Osteocyte (in vitro differentiated cells): Measurements from ENCODE around the gene NIT2. TPM values are rescaled to one million over a fixed set of nuclear protein-coding genes. Genes with fewer than 3 reads are reported as not detected.
A peak's percentile ranks its signal among the peaks of the same experiment; 100 is the strongest.

Source experiments
- DNase-seq: peaks from one replicate; pipeline ENCODE4 v3.0.0; 2021; ENCODE audit warnings: mixed read lengths; ENCODE audit not compliant: unreplicated experiment; ENCODE audit errors: extremely low spot score
- H3K27ac Mint-ChIP-seq: one replicate; pipeline ENCODE4 v1.8.0; 2021; ENCODE audit warnings: mild to moderate bottlenecking, mixed read lengths; ENCODE audit not compliant: unreplicated experiment
- H3K27me3 Mint-ChIP-seq: one replicate; pipeline ENCODE4 v1.8.0; 2021; ENCODE audit warnings: mixed read lengths; ENCODE audit not compliant: unreplicated experiment
- H3K36me3 Mint-ChIP-seq: one replicate; pipeline ENCODE4 v1.8.0; 2021; ENCODE audit warnings: mixed read lengths; ENCODE audit not compliant: unreplicated experiment
- H3K4me1 Mint-ChIP-seq: one replicate; pipeline ENCODE4 v1.8.0; 2021; ENCODE audit warnings: mixed read lengths; ENCODE audit not compliant: unreplicated experiment
- H3K4me3 Mint-ChIP-seq: one replicate; pipeline ENCODE4 v1.8.0; 2021; ENCODE audit warnings: mild to moderate bottlenecking, moderate library complexity, mixed read lengths; ENCODE audit not compliant: unreplicated experiment
- H3K9me3 Mint-ChIP-seq: one replicate; pipeline ENCODE4 v1.8.0; 2021; ENCODE audit warnings: mixed read lengths; ENCODE audit not compliant: unreplicated experiment
- total RNA-seq: library from RNA; stranded (reverse); gene quantifications from 2 replicates; pipeline ENCODE4 v1.2.1, GENCODE V29; 2021
- TF ChIP-seq, protein P1 (sequence below): fragments of 200-600 bp; sonication (generic); IDR thresholded peaks from 2 replicates; pipeline ENCODE4 v1.5.0; 2021; ENCODE audit warnings: antibody characterized with exemption, mild to moderate bottlenecking, moderate library complexity

The NIT2 gene
- total RNA-seq, 1 donor from 2014 or later = 46.3 TPM

DNA sequence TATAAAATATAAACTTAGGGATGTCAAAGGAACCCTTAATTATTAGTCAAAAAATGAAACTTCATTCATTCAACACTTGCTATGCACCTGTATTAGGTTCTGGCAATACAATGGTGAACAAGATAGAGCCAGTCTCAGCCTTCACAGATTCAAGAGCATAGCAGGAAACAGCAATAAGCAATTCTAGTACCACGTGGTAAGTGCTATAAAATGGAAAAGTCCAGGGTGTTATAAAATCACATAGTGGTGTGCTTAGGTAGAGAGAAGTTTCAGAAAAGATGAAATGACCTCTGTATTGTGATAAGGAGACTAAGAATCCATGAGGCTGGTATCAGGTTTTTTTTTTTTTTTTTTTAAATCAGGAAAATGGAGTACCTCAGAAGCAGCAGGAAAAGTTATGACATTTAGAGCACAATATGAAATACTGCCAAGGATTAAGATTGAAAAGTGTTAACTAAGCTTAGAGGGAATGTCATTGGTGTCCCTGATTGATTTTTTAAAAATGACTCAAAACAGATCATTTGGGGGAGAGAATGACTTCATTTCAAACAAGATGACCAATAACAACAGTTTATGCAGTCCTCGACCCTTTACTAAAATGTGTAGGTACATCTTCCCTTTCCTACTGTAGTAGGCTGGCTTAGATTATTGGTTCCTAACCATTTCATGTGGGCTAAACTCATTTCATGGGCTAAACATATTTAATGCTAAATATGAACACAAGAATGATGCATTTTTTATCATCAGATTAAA lies 61.3 kb downstream of the NIT2 start:
- TF ChIP-seq, protein P1, sequence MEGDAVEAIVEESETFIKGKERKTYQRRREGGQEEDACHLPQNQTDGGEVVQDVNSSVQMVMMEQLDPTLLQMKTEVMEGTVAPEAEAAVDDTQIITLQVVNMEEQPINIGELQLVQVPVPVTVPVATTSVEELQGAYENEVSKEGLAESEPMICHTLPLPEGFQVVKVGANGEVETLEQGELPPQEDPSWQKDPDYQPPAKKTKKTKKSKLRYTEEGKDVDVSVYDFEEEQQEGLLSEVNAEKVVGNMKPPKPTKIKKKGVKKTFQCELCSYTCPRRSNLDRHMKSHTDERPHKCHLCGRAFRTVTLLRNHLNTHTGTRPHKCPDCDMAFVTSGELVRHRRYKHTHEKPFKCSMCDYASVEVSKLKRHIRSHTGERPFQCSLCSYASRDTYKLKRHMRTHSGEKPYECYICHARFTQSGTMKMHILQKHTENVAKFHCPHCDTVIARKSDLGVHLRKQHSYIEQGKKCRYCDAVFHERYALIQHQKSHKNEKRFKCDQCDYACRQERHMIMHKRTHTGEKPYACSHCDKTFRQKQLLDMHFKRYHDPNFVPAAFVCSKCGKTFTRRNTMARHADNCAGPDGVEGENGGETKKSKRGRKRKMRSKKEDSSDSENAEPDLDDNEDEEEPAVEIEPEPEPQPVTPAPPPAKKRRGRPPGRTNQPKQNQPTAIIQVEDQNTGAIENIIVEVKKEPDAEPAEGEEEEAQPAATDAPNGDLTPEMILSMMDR = no peak
- no peaks in the 10 kb centered on the region for H3K27me3 Mint-ChIP-seq
- no peak overlapping the region for H3K27ac Mint-ChIP-seq
- no peak for DNase-seq
- H3K36me3 Mint-ChIP-seq = no peaks in the 10 kb centered on the region
- H3K4me1 Mint-ChIP-seq = peaks cover 33% of the 10 kb centered on the region
- H3K4me3 Mint-ChIP-seq = no peak overlapping the region
- no peaks in the 10 kb centered on the region for H3K9me3 Mint-ChIP-seq

DNA sequence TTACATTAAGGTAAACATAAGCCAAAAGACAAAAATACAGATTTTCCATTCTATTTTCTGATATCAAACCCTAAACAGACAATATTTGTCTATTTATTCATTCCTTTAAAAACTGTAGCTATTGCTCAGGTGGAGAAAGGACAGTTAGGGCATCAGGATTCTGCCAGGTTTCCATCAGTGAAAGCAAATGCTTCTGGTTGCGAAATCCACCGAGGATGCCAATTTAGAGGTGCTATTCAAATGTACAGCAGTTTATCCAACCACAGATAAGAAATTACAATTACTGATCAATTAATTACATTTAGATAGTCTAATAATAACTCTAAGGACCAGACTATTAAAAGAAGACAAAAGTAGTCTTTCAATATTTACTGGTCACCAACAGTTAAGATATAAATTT lies 62.4 kb downstream of the NIT2 start:
- H3K4me3 Mint-ChIP-seq = no peak overlapping the region
- H3K27me3 Mint-ChIP-seq = no peaks in the 10 kb centered on the region
- TF ChIP-seq, protein P1 = no peak
- no peak for DNase-seq
- H3K36me3 Mint-ChIP-seq = no peaks in the 10 kb centered on the region
- no peak overlapping the region for H3K27ac Mint-ChIP-seq
- no peaks in the 10 kb centered on the region for H3K9me3 Mint-ChIP-seq
- H3K4me1 Mint-ChIP-seq = peaks cover 33% of the 10 kb centered on the region

DNA sequence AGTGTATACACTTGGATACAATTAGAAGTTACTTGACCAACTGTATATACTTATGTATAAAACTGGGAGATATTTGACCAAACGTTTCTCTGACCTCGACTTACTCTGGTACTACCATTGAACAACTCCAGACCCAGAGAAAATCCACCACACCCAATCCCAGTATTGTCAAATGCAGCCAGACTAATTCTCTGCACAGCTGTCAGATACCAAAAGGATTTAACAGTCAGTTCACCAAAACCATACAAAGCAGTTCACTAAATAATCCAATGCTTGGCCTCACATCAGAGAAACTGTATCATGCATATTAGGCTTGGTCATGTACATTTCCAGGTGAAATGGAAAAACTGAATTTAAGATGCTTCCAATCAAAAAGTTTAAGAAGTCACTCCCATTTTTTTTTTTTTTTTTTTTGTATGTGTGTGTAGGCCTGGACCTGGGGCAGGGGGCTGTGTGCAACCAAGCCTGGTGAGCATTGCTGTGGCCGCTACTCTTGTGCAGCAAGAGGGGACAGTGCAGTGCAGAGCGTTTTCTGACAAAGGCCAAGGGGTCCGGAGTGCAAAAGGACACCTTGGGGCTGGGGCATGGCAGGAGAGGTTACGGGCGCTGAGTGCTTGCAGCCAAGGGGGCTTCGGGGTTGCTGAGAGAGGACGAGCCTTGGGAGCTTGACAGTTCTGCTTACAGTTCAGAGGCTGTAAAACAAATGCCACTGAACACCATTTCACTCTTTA lies 64.9 kb downstream of the NIT2 start:
- DNase-seq = no peak
- Mint-ChIP-seq H3K4me1 (peaks cover 54% of the 10 kb centered on the region), H3K4me3 (peak overlapping the region; percentile 98), H3K36me3 (no peaks in the 10 kb centered on the region), H3K27me3 (no peaks in the 10 kb centered on the region), H3K27ac (peak overlapping the region; percentile 87), H3K9me3 (no peaks in the 10 kb centered on the region)
- TF ChIP-seq, protein P1 = no peak

DNA sequence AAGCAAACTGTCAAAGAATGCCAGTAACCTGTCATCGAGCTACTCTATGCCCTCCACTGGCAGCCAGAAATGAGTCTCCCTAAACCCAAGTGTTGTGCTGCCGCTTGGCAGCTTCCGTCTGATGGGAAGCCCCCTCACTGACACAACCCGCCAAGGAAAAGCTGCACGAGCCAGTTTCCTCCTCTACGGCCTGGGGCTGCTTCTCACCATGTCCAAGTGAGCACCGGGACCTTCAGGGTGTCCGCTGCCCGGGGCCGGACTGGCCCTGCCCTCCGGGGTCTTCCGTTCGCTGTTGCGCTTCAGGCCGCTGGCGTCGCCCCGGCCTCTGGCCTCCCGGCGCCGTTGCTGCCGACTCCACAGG lies 65.8 kb downstream of the NIT2 start:
- no peaks in the 10 kb centered on the region for H3K27me3 Mint-ChIP-seq
- no peaks in the 10 kb centered on the region for H3K36me3 Mint-ChIP-seq
- TF ChIP-seq, protein P1 = no peak
- peak overlapping the region; percentile 87 for H3K27ac Mint-ChIP-seq
- peak overlapping the region; percentile 98 for H3K4me3 Mint-ChIP-seq
- peaks cover 3% of the 10 kb centered on the region for H3K9me3 Mint-ChIP-seq
- DNase-seq = peak; percentile 84
- H3K4me1 Mint-ChIP-seq = peaks cover 57% of the 10 kb centered on the region
